Neural cell (in vitro differentiated cells): Measurements from ENCODE around the gene SCN10A.

ENCODE experiments used
- CTCF ChIP-seq: fragments of 450-650 bp; IDR thresholded peaks from 2 replicates; pipeline ENCODE4 v1.5.1; 2014; ENCODE audit warnings: antibody characterized with exemption, mild to moderate bottlenecking, moderate library complexity; ENCODE audit not compliant: poor library complexity, severe bottlenecking
- EP300 ChIP-seq: fragments of 450-650 bp; conservative IDR thresholded peaks from 2 replicates; pipeline ENCODE4 v1.6.1; 2014; ENCODE audit warnings: antibody characterized with exemption, mild to moderate bottlenecking, moderate library complexity; ENCODE audit not compliant: poor library complexity, severe bottlenecking
- EZH2 ChIP-seq: fragments of 200-600, 300-800 bp; shearing (Covaris generic), sonication (generic); IDR thresholded peaks from 2 replicates; pipeline ENCODE4 v1.6.1; 2014; ENCODE audit warnings: antibody characterized with exemption, low read length, borderline replicate concordance, mild to moderate bottlenecking; ENCODE audit not compliant: insufficient read depth, poor library complexity, severe bottlenecking
- MXI1 ChIP-seq: fragments of 450-650 bp; conservative IDR thresholded peaks from 2 replicates; pipeline ENCODE4 v1.6.1; 2014; ENCODE audit warnings: antibody characterized with exemption, mild to moderate bottlenecking; ENCODE audit not compliant: poor library complexity, severe bottlenecking
- POLR2AphosphoS5 ChIP-seq: IDR thresholded peaks from 2 replicates; pipeline ENCODE4 v1.6.1; 2012
- RAD21 ChIP-seq: fragments of 450-650 bp; conservative IDR thresholded peaks from 2 replicates; pipeline ENCODE4 v1.6.1; 2014; ENCODE audit warnings: antibody characterized with exemption, mild to moderate bottlenecking, moderate library complexity
- SMC3 ChIP-seq: fragments of 450-650 bp; conservative IDR thresholded peaks from 2 replicates; pipeline ENCODE4 v1.6.1; 2014; ENCODE audit warnings: antibody characterized with exemption, mild to moderate bottlenecking, moderate library complexity; ENCODE audit not compliant: poor library complexity
- TAF1 ChIP-seq: IDR thresholded peaks from 2 replicates; pipeline ENCODE4 v1.6.1; 2012; ENCODE audit warnings: low read depth

GRCh38 chr3:38816026-38816425 is at the start of gene SCN10A:
- TF ChIP-seq CTCF, result no peak
- TF ChIP-seq TAF1, result no peak
- no peak for TF ChIP-seq EP300
- TF ChIP-seq RAD21, result no peak
- no peak for TF ChIP-seq MXI1
- no peak for TF ChIP-seq POLR2AphosphoS5
- TF ChIP-seq EZH2, result no peak
- no peak for TF ChIP-seq SMC3
